Inflammatory macrophage (primary cell): ENCODE data around the gene MYO7B.
A peak's percentile ranks its signal among the peaks of the same experiment; 100 is the strongest.
"Not testable (repeated sequence)": the region's sequence is repeated elsewhere in the genome, so short reads cannot be mapped to it uniquely, and the experiment has no call there.

Source experiments
- DNase-seq, 2 donors: peaks; one replicate each; pipeline ENCODE4 v3.0.0-alpha.2; 2020 to 2022

MYO7B gene

DNA sequence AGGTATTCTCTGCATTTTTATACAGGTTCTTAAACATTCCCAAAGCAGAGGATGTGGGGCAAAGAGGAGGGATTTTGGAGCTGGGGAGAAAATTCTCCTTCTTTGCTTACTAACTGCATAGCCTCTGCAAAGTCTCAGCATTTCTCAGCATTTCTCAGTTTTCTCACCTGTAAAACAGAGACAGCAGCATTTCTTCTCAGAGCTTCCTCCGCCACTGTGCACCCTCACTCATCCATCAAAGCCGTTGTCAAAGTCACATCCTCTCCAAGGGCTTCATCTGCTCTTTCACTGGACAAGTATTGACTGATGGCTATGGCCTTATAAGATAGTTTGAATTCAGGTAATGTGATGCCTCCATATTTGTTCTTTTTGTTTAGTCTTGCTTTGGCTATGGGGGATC is 17.4 kb downstream of the MYO7B start:
- DNase-seq: no peak

DNA sequence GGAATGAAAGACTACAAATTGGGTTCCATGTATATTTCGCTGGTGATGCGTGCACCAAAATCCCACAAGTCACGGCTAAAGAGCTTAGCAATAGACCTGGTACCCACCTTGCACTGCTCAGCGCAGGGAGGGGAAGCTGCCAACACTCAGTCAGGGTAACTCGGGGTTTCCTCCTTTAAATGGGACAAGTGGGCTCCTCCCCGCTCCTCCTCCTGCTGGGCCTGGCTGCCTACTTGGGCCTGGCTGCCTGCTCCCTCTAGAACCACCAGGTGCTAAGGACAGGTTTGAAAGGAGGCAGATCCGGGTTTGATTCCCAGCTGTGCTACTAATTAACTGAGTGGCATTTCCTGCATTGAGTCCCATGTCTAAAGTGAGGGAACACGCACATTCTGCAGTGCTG is 23.4 kb downstream of the MYO7B start:
- no peak for DNase-seq

DNA sequence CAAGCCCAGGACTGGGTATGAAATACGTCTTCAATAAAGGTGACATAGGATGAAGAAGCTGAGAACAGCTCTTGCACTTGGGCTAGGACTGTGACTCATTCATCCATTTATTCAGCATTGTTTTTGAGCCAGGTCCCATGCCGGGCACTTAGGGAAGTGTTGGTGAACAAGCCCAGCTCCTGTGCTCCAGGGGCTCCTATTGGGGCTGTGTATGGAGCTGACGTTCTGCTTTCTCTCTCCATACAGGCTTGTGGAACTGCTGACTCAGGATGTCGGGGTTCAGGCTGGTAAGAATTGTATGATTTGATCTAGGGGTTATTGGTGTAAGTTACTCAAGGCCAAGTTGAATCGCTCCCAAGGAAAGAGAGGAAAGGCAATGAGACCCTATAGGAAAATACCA is 24.0 kb downstream of the MYO7B start:
- DNase-seq: no peak

- peak; percentile 41 to 79 for DNase-seq
Measured at GRCh38 chr2:127560201-127560930, 24.9 kb downstream of the MYO7B start.

DNA sequence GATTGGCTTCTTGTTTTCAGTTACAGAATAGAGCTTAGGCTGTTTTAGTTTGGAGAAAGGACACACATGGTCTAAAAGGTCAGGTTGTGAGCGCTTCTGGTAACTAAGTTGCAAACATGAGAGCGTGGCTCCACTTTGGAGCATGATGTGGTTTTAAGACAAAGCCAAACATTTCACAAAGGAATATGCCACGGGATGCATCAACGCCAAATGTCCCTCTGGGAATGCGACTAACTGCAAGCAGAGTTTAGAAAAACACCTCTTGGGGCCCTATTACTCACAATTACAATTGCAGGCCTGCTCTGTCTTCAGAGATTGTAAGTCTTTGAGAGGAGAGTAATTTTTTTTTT is 25.4 kb downstream of the MYO7B start:
- DNase-seq: no peak

- no peak for DNase-seq
Measured at GRCh38 chr2:127561371-127561770, 25.9 kb downstream of the MYO7B start.

- DNase-seq: peak; percentile 29 to 68
Measured at GRCh38 chr2:127562936-127563335, 27.5 kb downstream of the MYO7B start.

DNA sequence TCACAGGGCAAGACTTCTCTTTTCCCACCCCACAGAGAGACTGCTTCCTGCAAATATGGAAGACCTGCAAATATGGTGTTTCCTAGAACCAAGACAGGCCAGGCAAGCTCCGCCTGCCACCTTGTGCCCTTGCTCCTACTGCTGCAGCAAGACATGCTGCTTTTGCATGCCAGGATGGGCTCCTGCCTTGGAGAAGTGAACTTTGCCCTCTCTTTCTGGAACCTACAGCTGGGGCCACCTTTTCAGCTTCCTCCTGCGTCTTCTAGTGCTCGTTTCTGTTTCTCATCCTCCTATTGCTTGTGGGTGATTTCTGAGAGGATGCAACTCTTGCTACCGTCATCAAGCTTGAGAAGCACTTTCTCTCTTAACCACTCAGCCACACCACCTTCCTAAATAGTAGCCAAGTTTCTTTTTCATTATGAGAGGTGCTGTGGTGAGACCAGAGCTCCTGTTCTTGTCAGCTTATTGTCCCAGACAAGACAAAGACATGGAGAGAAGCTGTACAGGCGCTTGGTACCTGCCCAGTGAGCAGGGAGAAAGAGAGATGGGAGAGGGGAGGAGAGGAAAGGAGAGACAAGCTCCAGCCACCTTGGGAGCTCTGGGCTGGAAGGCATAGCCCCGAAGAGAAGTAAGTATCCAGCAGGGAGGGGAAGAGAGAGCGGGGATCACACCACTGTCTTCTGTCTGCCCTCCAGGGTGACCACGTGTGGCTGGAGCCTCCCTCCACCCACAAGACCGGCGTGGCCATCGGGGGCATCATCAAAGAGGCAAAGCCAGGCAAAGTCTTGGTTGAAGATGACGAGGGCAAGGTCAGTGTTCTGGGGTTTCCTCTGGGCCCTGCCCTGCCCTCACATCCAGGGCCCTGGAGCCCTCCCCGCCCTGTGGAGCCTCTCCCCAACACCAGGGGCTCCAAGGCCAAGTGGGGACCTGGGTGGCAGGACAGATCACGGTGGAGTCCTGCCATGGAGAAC is 28.3 kb downstream of the MYO7B start:
- peak; percentile 38 to 43 for DNase-seq

DNA sequence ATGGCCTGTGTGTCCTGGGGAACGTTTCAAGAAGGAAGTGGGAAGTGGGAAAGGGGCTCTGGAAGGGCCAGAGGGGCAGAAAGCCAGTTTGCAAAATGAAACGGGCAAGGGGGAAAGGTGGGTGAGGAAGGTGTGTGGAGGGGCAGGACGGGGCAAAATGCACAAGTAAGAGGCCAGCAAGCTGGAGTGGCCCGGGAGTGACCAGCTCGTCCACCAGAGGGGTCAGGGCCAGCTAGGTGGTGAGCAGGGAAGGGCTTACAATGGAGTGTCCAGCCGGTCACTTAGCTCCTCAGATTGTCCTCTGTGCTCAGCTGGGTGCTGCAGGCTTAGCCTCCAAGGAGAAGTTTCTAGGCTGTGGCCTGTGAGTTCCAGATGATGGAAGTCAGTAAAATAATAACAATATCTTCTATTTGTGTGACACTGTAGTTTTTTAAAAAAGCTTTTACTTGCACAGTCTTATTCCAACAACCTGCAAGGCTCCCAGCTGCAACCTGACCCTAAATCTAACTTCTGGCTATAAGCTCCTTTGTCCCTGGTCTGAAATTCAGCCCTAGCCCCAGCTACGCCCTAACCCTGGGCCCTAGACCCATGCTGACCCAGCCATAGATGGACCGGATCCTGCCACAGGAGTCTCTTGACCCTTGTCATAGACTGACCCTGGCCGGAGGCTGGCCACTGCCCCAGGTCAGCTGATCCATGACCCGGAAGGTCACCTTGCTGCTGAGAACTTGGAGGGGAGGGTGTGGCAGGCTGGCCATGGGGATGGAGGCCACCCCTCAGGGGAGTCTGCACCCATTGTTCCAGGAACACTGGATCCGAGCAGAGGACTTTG is 29.2 kb downstream of the MYO7B start:
- no peak for DNase-seq

DNA sequence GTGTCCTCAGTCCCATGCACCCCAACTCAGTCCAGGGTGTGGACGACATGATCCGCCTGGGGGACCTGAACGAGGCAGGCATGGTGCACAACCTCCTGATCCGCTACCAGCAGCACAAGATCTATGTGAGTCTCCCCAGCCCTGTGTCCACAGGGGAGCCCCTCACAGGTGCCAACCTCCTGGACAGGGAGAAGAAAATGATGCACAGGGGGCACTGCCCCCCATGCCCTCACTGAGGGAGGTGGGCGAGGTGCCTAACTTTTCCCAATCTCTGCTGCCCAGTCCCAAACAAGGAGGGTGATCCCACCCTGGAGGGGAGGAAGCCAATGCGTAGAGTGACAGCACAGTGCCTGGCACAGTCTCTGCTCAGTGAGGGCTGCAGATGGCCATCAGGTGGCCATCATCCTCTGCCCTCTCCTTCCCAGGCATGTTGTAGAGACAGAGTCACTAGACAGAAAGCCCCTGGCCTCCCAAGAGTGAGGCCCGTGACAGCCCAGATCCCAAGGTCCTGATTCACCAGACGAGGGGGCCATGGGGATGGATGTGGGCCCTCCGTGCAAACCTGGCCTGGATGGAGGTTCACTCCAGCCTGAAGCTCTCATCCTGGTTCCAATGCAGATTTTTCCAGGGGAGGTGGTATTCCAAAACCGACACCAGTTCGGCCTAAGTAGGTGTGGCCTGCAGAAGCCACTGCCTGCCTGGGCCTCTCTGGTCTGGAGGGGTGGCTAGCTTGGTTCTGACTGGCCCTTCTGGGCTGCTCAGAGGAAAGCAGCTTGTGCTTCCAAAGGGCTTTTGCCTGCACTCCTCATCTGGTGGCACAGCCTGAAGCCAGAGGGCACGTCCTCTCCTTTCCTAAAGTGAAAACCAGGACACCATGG is 30.0 kb downstream of the MYO7B start:
- DNase-seq: no peak

DNA sequence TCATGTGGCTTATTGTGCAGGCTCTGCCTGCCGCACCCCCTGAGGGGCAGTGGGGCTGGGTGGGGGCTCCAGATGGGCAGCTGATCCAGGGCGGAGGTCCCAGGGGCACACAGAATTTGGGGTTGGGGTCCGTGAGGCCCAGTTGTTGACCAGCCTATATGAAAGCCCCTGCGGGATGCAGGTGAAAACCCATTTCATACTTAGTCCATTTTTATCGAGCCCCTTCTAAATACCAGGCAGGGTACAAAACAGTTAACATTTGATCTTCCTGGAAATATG is 30.6 kb downstream of the MYO7B start:
- DNase-seq: no peak

GRCh38 chr2:127566576-127566975 is 31.1 kb downstream of the MYO7B start:
- DNase-seq: no peak

- DNase-seq: no peak
Measured at GRCh38 chr2:127567351-127567854, 31.9 kb downstream of the MYO7B start.

DNA sequence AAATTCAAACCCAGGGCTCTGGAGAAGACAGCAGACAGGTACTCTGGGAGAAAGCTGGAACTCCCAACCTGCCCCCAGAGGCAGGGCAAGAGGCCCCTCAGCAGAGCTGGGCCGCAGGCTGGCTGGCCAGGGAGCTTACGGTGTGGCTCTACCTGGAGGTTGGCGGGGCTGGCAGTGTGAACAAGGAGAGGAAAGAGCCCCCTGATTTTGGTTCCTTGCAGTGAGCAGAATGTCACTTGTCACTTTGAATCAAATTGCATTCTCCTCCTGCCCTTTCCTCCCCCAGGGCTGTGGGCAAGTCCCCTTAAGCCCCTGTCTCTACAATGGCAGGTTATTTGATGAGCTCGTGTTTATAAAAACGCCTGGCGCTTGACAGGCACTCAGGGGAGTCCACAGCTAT is 32.6 kb downstream of the MYO7B start:
- no peak for DNase-seq

DNA sequence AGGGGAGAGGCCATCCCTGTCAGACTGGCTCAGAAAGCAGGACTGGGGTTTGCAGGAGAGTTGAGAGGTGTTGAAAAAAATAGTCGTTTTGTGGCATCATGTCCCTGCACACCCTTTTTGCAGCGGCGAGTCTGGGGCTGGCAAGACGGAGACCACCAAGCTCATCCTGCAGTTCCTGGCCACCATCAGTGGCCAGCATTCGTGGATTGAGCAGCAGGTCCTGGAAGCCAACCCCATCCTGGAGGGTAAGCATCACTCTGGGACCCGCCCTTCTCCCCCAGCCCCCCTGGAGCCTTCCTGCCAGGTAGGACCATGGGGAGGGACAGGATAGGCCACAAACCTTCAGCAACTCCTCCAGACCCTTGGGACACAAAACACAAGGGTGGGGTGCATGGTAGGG is 34.2 kb downstream of the MYO7B start:
- DNase-seq: no peak

GRCh38 chr2:127570282-127571250 is 35.1 kb downstream of the MYO7B start:
- DNase-seq: no peak

GRCh38 chr2:127572352-127572751 is 36.9 kb downstream of the MYO7B start:
- not testable (repeated sequence) for DNase-seq

DNA sequence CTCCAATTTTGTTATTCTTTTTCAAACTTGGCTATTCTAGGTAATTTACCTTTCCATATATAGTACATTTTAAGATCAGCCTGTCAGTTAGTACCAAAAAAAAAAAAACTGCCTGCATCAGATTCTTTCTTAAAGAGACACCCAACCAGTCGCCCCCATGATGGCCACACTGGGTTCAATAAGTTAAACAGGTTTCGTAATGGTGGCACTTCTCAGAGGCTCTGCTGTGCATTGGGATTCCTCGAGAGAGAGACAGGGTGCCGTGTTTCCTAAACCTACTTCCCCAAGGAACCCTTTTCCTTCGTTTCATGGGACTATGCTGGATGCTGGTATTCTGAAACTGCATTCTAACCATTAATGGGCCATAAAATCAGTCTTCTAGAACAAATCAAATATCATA is 37.4 kb downstream of the MYO7B start:
- no peak for DNase-seq

GRCh38 chr2:127573298-127573697 is 37.8 kb downstream of the MYO7B start:
- no peak for DNase-seq

DNA sequence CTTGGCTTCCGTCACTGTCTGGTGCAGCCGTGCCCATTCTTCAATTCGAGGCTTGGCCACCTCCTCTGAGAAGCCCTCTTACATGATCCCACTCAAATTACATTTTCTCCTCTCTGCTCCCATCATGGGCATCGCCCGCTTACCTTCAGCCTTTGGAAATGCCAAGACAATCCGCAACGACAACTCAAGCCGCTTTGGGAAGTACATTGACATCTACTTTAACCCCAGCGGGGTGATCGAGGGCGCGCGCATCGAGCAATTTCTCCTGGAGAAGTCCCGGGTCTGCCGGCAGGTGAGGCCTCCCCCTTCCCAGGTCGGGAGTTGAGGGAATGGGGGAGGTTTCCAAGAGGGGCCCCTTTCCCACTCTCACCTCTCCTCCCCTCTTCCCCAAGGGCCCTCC is 38.3 kb downstream of the MYO7B start:
- no peak for DNase-seq

DNA sequence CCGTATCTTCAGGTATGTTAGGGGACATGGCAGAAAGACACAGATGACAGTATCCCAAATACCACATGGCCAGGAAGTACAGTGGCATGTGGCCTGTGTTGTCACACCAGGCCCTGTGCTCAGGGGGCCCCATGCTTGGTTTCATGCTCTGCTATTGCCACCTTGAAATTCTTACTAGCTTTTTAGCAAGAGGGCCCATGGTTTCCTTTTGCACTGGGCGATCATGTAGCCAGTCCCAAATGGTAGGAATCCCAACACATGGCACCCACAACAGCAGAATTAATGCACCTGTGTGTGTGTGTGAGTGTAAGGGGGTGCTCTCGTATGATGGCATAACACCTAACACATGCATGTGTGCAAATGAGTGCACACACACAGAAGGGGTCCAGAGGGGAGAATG is 39.2 kb downstream of the MYO7B start:
- DNase-seq: no peak
